NCI-H1930 (cell line): ENCODE data around the gene ATG9A.

Experiments
- DNase-seq, 2 experiments: peaks; one replicate each; lab custom pipeline; 2025; lab: John Stamatoyannopoulos, UW

The ATG9A gene

DNA sequence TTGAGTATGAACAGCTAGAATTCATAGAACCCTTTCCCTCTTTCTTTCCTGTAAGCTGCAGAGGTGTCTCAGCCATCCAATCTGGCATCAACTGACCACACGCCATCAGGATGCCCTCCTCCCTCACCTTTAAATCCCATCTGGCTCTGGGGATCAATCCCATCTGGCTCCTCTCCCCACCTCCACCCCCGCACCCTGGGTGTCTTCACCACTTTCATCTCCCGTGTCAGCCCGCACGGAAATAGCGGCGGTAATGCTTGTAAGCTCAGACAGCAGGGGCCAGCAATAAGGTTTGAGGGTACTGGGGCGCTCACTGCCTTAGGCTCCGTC, 23.1 kb upstream of the ATG9A start:
- no peak for DNase-seq

DNA sequence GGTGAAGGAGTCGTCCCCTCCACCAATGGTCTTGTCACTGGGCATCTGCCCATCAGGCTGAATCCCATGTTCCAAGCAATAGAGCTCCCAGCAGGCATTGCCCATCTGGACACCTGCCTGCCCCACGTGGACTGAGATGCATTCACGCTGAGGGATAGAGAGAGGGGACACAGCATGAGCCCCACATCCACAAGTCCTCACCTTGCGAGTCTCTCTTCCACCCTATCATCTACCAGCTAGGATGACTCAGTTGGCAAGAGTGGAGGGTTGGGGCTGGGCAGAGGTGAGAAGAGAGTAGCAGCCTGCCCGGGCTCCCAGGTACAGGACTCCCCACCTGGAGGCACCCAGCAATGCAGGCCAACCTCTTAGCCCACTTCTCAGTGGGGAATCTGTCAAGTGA, 22.6 kb upstream of the ATG9A start:
- no peak for DNase-seq

DNA sequence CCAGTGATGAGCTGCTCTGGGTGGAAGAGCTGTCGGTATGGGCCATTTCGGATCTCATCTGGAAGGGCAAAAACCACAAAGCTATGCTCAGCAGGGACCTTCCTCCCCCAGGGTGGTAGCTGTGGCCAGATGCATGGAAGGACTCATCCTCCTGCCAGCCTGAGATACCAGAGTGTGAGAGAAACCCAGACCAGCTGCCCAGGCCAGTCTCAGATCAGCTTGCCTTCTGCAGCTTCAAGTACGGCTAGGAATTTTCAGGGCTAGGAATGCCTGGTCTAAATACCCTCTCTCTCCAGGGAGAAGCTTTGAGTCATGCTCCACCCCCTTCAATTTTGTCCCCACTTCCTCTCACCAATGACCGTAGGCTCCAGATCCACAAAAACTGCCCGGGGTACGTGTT, 22.2 kb upstream of the ATG9A start:
- DNase-seq: no peak

DNA sequence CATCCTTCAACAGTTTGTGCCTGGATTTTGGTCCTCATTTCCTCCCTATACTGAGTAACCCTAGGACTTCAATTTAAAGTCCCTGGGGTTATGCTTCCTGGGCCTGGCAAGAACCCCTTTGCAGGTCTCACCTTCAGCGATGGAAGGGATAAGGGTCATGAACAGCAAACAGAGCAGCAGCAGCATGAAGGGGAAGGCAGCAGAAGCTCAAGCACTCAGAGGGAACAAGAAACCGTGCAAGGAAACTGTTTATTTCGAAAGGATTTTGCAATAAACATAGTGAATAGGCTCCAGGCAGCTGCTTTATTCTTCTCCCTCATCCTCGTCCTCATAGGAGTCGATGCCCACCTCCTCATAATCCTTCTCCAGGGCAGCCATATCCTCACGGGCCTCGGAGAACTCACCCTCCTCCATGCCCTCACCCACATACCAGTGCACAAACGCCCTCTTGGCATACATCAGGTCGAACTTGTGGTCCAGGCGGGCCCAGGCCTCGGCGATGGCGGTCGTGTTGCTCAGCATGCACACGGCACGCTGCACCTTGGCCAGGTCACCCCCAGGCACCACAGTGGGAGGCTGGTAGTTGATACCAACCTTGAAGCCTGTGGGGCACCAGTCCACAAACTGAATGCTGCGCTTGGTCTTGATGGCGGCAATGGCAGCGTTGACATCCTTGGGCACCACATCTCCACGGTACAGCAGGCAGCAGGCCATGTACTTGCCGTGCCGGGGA, 20.8 kb upstream of the ATG9A start:
- DNase-seq: no peak

DNA sequence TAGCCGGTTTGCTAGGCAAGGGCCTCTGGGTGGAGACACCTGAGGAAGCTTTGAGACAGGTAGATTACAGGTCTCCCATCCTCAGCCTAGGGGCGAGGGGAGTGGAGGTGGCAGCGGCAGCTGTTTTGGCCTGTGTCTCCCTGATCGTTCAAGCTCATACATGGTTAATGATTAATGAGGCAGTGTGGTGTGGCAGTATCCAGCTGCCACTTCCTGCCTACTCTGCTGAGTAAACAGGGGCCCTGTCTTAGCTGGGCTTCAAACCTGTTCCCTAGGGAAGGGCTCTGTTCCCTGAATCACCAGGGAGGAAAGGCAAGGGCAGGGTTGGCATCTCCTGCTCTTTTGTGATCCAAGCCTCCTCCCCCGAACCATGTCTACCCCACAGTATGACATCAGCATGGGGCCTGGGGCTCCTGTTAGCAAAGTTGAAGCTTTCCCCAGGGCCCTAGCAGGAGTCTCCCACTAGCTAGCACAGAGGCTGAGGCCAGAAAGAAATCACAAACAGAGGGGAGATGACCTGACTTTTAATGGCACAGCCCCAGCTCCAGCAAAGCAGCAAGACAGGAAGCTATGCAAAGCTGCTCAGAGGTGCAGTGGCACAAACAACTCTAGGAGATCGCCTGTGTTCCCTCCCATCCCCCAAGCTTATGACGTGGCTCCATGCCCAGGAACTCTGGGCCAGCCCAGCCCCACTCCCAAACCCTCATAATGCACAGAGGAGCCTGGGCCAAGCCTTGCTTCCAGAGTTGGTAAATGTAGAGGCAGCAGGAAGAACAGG, 20.0 kb upstream of the ATG9A start:
- no peak for DNase-seq

DNA sequence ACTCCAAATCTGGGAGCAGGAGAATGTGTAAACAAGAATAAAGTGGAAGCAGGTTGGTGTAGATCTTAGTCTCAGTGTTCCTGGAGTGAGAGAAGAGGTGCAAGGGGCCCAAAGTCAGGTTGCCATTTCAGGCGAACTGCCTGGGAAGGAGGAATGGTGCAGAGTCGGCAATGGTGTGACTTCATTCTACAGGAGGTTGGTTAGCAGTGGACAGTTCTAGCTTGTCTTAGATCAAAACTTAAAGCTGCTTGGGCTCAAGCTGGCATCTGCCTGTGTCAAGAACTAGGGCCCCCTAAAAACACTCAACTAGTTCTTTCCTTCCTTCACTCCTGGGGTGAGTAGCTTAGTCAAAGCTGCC, 19.4 kb upstream of the ATG9A start:
- DNase-seq: no peak

DNA sequence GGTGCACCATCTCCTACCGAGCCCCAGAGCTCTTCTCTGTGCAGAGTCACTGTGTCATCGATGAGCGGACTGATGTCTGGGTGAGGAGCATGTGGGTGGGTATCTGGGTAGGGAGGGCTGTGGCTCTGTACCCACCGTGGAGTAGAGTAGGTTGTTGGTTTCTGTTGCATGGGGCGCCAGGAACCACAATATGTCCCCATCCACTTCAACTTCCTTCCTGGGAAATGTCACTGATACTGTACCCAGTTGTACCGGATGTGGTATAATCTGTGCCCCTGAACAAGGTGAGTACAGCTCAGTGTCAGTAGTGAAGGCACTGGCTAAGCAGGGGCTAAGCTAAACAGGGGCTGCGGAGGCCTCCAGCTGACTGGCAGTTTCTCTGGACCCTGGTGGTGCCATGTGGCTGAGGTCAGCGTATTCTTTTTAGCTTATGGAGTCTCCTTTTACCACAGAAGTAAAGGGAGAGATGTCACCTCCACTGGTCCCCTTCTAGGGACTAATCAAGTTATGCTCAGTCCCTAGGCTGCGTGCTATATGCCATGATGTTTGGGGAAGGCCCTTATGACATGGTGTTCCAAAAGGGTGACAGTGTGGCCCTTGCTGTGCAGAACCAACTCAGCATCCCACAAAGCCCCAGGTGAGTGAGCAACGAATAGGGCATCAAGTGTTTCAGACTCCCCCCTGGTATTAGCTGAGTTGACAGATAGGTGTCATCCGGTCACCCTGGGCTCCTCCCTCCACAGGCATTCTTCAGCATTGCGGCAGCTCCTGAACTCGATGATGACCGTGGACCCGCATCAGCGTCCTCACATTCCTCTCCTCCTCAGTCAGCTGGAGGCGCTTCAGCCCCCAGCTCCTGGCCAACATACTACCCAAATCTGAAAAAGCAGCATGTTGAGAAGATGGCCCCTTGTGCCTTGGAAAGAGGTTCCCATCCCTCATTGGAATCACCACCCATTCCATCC, 18.5 kb upstream of the ATG9A start:
- DNase-seq: no peak

DNA sequence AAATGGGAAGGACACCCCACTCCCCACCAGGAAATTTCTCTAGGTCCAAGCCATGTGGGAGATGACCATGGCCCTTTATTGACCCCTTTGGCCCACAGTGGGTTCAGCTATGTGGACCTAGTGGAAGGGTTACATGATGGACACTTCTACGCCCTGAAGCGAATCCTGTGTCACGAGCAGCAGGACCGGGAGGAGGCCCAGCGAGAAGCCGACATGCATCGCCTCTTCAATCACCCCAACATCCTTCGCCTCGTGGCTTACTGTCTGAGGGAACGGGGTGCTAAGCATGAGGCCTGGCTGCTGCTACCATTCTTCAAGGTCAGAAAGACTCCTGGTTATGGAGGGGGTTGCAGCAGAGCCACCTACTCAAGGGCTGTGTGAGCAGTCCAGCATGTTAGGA, 17.1 kb upstream of the ATG9A start:
- no peak for DNase-seq

DNA sequence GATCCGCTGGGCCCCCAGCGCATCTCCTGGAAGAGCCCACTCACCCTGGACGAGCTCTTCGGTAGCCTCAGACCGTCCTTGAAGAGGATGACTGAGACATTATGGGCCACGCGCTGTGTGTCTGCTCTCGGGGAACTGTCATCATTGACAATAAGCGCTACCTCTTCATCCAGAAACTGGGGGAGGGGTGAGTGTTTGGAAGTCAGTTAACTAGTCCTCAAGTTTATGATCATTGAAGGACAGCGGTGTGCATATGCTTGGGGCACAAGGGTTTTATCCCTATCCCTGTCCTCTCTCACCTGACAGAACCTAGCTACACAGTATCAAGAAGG, 16.4 kb upstream of the ATG9A start:
- DNase-seq: no peak

DNA sequence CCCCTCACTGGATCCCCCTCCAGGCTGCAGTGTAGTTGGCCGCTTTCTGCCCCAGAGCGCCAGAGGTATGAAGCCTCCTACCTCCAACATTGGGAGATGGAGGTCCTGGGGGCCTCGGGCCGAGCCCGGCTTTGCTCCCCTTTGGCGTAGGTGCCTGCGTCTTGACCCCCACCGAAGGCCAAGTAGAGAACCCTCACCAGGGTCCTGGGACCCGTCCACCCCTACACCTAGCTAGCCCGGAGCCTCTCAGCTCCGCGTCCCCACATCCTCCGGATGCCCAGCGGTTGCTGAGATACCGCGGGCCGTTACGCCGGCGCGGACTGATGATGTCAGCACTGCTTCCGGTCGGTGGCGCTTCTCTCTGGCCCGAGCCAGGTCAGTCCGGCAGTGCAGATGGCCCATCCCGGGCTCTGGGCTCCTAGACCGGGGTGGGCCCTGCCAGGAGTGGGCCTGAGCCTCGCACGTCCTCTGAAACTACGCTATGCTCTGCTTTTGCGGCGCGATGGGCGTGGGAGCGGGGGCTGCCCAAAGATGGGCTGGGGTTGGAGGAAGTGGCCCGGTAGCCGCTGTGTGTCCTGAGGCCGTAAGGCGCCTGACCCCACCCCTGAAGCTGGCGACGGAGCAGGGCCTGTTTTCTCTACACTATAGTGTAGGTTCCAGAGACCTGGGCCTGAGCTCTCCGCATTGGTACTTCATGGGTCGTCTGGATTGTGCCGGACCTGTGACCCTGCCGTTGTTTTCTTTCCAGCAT, 15.9 kb upstream of the ATG9A start, which contains the start of the genes GLB1L and STK16:
TSS of gene GLB1L (minus strand) at position 297 of the 751 bp plus-strand sequence. CDS start 1,871 bp downstream, outside the sequence.
TSS of gene STK16 (plus strand) at position 332 of the 751 bp plus-strand sequence. CDS start 521 bp downstream, outside the sequence.
- DNase-seq: peak; percentile 76 to 91

DNA sequence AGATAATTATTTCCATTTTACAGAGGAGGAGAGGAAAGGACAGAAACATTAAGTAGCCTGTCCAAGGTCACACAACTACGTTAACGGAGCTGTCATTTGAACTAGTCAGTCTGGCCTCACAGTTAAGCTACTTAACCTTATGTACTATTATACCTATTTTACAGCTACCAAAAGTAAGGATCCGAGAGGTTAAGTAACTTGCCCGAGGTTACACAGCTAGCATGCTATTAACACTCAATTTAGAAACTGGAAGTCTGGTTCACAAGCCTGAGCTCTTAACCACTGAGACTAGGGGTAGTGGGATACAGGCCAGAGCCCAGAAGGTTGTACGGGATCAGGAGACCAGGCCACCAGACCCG, 15.3 kb upstream of the ATG9A start:
- no peak for DNase-seq

DNA sequence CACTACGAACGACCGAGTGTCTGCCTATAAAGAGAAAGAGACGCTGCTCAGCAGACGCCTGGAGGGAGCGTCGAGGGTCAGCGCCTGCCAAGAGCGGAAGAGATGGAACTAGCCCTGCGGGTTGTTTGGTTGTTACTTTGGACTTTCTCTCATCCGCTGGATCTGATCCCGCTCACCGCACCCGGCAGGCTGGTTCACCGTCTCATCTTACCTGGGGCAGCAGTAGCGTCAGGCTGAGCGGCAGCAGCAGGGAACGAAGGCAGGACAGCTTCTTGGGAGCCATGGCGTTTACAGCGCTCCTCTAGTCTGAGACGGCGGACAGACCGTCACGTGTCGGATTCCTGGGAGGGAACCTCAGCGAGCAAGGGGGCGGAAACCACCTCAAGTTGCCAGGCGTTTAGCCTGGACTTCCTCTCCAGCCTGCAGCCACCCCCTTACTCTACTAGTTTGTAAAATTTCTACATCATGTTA, 13.9 kb upstream of the ATG9A start:
- DNase-seq: no peak

DNA sequence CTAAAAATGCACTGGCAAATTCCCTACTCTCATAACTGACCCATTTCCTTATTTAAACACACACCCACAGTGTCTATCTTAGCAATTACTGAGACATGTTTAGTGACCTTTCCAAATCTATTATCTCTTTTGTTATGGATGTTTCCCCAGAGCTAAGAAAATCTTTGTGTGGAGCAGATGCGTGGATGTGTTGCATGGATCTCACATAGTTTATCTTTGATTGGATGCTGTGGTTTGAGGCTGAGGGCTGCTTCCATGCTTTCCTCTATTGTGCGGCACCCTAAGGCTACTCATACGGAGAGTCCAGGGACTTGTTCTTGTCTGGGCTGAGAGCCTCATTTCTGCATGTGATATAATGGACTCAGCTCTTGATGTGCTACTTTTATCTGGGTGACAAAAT, 4.9 kb upstream of the ATG9A start:
- DNase-seq: no peak

DNA sequence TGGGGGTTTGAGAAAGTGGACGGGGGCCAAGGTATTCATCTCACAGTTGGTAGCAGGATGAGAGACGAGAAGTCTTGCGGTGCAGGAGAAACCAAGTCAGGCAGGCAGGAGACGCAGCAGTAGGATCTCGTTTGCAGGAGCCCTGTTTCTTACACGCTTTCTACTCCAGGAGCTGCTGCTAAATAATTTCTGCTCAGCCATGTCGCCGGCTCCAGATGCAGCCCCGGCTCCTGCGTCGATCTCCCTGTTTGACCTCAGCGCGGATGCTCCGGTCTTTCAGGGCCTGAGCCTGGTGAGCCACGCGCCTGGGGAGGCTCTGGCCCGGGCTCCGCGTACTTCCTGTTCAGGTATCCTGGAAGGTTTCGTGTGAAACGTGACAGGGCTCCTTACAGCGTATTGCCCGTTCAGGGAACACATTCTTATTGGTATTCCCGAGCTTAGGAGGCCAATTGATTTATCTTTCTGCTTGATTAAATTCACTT, 664 bp upstream of the ATG9A start:
- no peak for DNase-seq

DNA sequence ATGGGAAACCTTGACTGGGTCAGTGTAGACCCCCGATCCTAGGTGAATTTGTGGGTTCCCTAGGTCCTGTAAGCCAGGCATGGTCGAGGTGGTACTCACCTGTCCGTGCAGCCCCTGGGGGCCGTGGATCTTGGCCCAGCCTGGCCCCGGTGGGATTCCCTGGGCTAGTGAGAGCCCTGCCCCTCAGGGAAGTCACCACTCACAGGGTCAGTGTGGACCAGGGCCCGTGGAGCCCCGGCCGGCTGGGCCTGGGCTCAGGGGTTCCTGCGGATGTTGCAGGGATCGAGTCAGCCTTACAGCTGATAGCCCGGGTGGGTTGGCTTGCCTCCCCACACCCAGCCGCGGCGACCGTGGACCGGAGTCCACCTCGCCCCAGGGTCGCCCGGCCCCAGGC, 528 bp downstream of the ATG9A start:
- no peak for DNase-seq

DNA sequence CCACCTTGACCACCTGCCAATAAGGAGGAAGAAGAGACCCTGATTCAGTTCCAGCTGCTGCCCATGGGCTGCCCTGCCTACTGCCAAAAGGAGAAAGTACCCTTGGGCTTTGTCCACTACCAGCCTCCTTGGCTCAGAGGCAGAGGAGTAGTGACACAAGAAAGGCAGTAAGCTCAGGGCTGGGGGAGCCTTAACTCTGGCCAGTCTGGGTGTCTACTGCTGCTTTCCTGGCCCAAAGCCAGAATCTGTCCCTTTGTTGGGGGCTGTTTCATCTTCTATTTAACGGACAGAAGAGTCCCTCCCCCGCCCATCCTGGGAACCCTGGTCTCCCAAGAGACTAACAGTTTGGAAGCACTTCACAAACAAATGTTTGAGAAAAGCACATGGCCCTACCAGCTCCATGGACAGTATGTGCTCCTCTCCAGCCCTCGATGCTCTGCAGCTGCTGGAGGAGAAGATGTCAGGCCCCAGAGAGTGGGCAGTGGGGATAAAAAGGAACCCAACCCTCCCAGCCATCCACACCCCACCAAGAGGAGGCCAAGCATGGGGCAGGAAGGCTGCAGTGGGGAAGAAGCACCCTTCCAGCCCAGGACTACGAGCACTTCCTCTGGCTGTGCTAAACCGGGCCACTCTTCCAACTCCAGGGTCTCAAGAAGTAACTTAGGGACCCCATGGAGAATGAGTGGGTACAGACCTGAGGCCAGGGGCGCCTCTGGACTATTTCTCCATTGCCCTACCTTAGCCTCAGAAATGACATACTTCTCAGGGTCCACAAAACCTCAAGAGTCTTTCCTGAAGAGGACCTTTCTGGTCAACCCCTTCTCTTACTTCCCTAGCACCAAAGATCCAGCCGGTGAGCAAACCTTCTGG, 1.2 kb downstream of the ATG9A start:
- DNase-seq: no peak

DNA sequence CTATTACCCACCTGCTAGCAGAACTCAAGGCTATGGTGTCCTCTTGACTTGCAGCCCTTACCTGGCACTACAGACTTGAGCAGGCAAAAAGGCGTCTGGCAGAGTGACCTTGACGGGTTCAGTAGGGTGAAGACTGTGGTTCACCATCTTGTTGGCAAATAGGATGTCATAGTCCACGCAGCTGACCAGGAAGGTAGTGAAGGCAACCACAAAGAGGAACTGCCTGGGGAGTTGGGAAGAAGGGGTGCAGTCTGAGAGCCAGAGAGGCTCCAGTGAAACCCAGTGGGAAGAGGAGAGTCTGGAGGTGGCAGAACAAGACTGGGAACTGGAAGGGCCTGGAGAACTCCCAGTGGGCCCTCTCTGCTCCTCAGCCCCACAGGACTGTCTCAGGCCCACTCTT, 4.1 kb downstream of the ATG9A start:
- DNase-seq: no peak

DNA sequence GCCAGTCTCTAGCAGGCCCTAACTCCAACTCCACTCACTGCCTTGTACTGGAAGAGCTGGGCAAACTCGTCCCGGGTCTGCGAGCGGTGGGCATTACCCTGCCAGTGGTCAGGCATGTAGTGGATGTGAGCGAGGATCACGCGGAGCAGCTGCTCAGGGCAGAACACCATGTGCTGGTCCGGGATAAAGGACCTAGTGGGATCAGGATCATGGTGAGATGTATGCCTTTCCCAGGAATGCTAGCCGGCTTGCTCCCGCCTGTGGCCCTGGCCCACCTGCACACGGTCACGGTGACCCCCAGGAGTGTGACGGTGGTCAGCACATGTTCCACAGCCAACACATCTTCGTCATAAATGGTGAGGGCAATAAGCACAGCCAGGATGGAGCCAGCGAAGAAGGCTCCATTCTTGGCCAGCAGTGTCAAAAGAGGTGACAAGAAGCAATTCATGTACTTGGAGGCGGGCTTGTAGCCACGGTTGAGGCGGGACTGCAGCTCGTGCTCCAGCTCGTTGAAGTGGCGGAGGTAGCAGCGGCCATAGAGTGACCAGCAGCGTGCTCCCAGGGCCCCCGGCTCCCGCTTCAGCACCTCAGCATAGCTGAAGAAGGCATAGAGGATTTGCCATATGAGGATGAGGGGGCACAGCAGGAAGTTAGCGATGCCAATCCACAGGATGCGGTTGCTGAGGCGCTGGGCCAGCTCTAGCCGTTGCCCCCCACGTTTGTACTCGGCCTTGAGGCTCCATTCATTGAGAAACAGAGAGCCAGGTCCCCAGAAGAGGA, 5.4 kb downstream of the ATG9A start:
- DNase-seq: no peak

DNA sequence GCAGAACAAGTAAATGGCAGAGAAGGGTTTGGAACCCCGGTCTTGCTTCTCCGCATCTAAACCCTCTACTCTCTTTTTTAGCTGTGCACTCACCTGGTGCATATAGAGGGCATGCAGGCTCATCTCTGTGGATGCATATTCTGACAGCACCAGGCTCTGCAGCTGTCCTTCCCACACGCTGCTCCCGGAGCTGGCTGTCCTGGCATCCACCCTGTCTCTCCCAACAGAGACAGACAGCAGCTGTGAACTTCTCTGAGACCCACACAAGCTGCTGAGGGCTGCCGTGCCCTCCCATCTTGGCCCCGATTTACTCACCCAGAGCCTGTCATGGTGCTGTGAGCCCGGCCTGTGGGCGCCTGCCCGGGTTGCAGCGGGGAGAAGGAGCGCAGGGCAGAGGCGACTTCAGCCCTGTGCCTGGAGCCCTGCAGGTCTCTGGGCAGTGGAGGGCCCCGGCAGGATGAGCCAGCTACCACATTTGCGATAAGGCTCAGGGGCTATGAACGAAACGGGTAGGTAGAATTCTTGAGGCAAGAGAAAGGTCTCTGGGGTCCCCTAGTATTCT, 7.4 kb downstream of the ATG9A start:
- no peak for DNase-seq
